HG02759 (cell line): ENCODE data around the gene ARX.

Source experiments
- ATAC-seq: cut with Tn5 transposase; IDR thresholded peaks from one replicate; pipeline ENCODE4 v1.9.1; 2021; ENCODE audit warnings: mild to moderate bottlenecking, moderate library complexity; ENCODE audit not compliant: unreplicated experiment

Gene ARX

DNA sequence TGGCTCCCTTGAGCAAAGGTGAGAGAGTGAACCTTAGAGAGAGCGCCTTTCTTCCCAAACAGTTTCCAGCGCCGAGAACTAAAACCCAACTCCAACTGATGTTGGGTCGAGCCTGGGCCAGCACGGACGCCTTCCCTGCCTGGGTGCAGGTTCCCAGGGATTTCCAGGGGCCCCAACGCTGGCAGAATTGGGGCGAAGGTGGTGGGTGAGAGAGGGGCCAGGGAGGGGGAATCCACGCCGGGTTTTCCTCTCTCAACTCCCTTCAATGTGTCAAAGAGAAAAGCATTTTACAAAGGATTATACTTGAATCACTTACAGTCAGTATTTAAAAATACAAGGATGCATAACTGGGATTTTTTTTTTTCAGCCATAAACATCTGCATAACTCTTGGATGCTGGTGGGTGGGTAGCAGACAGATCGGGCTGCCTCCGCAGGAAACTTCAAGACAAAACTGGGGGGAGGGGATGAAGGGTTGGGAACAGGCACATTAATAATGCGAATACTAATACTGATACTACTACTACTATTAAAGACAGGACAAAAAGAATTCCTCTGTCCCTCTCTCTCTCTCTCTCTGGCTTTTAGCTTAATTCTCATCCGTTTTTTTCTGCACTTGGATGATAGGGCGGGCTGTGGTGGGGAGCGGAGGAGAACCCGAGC lies 1.3 kb upstream of the ARX start:
- no peak for ATAC-seq

DNA sequence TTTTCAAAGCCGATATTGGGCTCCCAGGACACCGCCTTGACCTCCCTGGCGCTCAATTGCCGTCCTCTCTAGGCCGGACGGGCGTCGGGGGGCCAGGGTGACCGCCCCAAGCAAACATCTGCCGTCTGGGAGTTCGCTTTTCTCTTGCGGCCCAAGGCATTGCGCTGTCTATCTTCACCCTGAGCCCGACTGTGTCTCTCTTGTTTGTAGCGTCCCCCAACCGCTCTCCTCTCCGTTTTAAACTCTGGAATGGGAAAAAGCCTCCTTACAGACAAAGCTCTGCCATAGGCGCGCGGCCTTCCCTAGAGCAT lies 551 bp upstream of the ARX start:
- ATAC-seq: no peak

DNA sequence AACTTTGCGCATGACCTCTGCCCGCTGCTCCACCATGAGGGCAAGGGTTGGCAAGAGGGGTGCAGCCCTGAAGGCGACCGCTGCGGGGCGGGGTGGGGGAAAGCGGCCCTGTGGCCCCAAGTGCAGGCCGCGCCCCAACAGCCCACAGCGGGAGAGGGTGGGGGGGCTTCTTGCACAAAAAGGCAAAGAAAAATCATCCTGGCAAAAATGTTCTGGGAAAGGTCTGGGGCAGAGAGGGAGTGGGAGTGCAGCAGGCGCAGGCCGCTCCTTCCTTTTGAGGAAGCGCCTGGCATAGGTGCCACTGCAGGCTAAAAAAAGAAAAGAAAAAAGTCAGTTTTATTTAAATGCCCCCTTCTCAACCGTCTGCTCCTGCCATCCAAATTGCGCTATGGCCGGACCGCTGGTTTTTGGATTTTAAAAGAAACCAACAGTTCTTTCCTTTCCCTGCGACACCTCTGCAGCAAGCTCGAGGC lies 1.4 kb downstream of the ARX start:
- ATAC-seq: no peak

DNA sequence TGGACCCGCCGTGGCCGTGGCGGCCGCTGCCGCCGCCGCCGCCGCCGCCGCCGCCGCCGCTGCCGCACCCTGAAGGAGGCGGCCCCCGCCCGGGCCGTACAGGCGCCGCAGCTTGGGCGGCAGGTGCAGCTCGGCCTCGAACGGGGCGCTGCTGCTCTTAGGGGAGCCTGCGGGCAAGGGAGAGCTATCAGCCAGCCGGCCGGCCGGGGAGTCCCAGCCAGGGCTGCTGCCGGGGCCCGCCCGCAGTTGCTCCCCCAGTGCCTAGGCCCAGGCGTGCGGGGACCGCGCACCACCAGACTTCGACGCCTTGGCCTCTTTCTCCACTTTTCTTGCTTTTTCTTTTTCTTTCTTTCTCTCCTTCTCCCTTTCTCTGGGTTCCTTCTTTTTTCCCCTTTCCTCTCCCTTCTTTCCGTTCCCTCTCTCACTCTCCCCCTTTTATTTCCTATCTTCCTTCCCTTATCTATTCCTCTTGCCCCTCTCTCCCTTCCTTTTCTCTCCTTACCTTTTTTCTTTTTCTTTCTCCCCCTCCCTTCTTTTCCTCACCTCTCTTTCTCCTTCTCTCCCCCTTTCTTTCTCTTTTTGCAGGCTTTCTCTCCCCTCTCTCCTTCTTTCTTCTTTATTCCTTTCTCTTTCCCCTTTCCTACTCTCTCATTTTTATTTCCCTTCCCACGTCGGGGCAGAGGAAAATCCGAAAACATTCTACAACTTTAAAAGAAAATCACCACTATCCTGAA lies 2.0 kb downstream of the ARX start:
- ATAC-seq: peak; percentile 54

DNA sequence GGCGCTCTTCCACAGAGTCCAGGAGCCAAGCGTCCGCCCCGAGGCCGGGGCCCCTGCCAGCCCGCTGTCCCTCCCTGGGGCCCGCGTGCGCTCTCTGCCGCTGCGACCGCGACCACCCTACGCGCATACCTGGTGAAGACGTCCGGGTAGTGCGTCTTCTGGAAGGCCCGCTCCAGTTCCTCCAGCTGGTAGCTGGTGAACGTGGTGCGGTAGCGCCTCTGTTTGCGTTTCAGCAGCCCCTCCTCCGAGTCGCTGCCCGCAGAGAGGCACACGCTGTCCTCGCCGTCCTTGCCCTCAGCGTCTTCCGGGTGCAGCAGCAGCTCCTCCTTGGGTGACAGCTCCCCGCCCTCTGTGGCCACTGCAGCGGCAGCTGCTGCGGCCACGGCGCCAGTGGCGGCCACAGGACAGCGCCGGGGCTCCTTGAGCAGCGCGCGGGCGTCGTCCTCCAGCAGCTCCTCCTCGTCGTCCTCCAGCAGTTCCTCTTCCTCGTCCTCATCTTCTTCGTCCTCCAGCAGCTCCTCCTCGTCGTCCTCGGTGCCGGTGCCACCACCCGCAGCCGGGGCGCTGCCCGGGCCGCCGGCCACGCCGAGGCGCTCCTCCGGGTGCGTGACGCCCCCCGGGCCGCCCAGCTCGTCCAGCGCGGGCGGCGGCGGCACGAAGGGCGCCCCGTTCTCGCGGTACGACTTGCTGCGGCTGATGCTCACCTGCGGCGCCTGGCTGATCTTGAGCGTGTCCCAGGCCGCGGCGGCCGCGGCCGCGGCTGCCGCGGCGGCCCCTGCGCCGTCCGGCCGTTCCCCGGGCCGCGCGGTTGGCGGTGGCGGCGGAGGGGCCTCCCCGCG lies 2.8 kb downstream of the ARX start:
- ATAC-seq: peak; percentile 10

DNA sequence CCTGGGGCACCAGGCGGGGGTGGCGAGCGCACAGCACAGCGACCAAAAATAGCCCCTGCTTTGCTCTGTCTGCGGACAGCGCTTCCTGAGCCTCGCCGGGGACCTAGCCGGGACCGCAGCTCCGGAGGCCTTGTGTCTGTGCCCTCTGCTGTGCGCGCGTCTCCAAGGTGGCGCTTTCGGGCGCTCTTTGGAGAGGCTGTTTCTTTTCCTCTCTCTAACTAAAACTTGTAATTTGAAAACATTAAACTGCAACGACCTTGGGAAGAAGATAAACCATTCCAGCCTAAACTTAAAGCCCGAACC lies 3.4 kb downstream of the ARX start:
- no peak for ATAC-seq

DNA sequence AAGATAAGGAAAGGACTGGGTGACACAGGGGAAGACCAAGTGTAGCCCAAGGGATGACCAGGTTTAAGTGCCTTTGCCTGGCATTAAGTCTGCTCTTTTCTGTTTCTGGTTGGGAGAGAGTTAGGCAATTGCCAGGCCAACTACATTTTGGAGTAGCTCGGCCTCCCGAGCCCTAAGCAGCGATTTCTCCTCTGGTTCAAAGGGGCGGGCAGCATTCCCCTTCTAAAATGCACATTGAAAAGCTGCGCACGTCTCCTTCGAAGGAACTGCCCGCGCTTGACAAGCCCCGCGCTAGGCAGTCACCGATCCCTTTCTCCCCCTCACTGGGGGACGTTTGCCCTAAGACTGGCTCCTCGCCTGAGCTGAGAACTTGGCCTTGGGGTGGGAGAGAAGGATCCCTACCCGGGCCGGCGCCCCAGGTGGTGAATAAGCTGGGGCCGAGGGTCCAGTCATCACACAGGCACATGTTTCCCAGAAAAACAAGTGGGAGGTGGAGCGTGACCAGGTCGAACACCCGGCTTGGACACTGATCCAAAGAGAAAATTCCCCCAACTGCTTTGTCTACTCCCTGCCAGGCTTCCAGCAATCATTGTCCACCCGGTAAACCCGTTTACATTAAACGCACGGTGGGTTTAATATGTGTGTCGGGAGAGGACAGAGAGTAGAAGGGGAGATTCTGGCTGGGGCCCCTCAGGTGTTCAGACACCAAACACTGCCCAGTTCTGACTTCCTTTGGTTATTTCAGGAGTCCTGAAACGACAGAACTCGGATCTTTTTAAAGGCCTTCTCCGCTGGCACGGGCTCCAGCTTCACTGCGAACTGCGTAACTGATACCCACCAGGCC lies 4.0 kb downstream of the ARX start:
- ATAC-seq: no peak

DNA sequence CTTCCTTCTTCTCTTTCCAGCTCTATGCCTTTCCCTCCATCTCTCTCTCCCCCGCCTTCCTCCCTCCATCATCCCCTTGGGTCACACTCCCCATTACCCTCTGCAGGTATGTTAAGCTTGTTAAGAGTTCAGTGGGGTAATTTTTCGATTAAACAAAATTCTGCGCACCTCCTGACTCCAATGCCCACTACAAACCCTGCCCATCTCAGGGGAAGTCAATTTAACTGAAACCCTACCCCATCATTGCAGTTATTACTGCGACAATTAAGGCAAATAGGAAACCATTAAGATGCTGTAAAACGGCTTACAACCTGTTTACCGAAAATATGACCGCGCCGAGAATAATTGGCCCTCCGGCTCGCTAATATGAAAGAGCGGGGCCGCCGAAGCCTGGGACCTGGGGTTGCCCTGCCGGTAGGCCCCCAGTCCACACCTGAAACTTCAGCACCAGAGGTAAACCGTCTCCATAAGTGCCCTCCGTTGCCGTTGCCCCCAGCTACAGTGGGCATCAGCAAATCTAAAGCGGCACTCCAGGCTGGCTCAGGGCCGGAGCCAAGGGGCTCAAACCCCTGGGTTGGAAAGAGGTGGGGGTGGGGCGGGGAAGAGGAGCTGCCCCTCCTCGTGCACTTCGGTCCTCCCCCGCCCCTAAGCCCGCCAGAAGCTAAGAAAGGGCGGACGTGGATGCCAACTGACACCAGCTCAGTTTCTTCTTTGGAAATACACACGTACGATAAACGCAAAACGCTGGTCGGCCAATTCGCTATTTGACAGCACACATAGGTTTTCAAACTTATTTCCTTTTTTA lies 4.8 kb downstream of the ARX start:
- no peak for ATAC-seq

DNA sequence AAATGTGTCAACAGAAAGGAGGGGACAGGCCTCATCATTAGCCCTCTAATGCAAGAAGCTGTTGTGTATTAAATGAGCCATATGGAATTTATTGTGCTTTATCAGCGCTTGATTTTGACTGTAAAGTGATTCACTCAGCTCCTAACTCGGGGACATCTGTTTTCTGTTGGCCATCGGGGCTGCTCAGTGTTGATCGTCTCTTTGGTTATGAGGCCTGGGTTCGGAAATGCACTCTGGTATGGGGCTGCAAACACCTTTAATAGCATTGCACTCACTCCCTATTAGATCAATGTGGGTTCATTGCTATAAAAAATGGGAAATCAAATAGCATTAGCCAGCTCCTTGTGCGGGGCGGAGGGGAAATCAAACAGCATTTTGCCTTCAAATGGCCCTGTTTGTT lies 6.4 kb downstream of the ARX start:
- no peak for ATAC-seq

DNA sequence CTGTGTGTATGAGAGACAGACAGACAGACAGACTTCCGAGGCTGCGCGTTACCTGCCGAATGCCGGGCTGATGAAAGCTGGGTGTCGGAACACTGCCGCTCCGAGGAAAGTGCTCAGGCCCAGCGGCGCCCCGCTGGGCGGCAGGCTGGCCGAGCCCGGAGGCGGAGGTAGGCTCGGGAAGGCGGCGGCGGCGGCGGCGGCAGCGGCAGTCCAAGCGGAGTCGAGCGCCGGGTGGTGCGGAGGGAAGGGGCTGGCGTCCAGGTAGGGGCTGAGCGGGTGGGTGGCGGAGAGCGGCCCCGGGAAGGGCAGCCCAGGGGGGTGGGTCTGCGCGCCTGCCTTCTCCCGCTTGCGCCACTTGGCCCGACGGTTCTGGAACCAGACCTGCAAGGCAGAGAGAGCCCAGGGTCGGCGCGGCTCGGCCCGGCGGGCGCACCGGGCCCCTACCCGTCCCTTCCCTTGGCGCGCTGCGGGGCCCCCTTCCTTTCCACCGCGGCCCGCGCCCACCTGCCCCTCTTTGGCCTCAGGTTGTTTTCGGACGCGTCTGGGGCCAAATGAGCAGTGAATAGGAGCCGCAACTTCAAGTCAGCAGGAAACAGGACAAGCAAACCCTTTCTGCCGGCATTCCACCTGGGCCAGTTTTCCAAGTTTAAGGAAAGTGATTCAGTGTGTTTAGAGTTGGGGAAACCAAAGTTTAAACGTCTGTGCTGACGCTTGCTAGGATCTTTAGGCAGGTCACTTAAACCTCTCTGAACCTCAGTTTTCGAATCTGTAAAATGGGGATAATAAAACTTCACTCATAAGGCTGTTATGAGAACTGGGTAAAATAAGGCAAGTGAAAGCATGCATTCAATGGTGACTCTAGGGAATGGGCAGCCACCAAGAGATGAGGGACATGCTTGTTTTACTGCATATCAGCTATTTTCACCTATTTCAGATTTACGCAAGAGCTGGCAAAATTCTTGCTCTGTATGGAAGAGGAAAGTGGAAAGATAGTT lies 8.4 kb downstream of the ARX start:
- no peak for ATAC-seq

DNA sequence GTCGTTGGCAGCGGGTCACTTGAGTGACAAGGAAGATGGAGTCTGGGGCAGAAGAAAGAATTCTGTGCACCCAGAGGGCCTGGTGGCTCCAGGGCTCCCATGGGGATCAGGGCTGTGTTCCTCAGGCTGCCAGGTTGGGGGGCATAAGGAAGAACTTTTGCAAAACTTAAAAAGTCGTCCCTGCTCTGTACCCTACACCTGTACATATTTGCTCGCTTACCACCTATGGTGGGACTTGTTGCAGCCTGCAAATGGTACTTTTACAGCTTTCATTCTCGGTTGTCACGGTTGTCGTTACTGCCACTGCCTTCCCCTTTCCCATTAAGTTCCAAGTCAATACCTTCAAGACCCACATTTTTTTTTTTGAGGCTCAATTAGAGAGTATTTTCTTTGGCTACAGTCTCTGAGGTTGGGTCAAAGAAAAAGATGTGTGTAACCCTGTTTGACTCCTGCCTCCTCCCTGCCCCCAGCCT lies 9.1 kb downstream of the ARX start:
- no peak for ATAC-seq

DNA sequence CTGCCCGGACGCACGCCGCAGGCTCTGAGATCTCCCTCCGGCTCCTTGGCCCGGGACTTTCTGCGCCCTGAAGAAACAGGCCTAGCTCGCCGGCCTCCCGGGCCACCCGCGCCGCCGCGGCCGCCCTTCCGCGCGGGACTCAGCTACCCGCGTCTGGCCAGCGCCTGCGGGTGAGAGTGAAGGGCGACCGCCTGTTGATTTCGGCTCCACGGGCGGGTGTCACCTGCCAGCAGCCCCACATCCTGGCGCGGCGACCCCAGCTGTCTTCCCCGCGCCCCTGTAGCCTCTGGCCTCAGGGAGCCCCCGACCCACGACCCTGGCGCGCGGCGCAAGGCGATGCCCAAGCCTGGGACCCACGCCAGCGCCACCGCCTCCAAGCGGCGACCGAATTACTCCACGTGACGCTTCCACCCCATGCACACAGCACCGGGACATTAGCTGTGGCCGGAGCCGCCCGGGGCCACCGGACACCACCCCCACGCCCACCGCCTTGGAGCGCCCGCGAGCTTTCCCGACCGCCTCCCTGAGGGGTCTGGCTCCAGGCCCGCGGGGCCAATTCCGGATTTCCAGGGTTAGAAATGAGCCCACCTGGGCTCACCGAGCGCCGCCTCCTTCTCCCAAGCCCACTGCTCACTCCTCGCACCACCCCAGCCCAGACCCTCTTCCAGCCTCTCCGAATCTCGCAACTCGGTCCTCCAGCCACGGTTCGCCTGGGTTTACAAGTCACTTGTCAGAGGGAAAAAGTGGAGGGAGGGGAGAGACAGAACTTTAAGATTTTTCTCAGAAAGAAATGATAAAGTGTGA lies 10.2 kb downstream of the ARX start:
- no peak for ATAC-seq

DNA sequence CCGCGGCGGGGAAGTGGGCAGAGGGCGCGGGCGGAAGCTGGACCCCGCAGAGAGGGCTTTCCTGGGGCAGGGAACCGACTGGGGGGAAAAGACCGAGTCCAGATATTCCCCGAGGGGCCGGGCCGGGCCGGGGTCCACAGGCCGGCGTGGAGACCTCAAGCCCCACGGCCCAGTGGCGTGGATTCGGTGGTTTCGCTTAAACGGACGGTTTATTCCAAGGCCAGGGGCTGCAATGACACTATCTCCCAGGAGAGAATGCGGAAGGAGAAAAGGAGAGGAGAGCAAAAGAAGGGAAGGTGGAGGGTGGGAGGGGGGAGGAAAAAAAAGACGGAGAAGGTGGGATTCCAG lies 10.8 kb downstream of the ARX start:
- no peak for ATAC-seq

DNA sequence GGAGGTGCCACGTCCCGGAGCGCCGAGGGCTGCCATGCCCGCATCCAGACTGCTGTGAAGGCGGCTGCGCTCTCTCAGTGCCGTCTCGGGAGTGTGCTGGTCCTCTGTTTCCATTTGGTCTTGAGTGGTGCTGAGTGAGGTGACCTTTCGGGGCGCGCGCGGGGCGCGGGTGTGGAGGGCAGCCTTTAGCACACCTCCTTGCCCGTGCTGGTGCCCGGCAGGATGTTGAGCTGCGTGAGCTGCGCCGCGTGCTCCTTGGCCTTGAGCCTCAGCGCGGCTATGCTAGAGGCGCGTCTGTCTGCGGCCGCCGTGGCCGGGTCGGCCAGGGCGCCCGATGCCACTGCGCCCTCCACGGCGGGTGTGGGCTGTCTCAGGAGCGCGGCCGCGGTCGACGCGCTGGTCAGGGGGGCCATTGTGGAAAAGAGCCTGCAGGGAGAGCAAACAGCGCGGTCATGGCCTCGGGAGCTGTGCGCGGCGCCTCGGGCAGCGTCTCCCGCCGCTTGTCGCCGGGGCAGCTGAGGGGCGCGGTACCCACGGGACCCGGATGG lies 11.2 kb downstream of the ARX start:
- ATAC-seq: no peak

DNA sequence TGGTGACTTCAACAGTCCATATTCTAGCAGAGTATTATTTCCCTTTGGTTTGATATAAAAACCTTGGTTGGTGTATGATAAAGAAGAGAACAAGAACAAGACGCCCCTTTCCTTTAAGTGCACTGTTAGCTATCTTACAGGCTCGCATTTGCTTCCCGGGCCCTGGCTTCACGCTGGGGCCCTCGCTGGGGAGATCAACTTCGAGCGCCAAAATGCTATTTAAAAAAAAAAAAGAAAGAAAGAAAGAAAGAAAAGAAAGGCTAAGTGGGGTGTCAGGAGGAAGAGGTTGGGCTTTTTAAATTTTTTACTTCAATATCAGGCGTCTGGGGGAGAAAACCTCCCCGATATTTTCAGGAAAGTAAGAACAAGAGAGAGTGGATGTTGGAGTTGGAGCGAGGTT lies 11.7 kb downstream of the ARX start:
- no peak for ATAC-seq

DNA sequence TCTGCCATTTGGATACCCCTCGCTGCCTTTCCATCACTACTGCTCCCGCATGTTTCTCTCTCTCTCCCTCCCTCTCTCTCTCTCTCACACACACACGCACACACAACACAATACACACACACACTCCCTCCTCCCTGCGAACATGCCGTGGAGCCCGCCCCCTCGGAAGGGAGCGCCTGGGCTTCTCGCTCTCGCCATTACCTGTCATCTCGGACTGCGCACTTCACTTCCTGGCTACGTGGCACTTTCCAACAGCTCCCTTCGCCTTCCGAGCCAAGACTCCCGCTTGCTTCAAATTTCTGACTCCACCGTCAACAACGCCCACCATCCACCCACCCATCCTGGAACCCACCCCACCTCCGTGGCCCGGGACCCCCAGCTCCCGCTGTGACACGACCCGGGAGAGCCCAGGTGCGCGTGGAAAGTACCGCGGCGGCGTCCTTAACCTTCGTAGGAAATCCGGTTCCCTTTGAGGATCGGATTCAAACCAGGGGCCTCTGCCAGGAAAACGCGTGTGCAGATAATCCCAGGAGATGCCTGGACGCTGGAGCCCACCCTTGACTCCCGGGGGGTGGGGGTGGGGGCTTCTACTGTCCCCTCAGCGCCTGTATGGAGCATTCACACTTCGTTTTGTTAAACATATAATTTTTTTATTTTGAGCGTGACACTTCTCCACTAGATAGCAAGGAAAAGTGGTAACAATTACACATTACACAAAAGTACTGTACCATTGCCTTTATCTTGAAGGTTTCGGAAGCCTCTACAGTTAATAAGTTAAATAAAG lies 12.5 kb downstream of the ARX start:
- ATAC-seq: no peak

DNA sequence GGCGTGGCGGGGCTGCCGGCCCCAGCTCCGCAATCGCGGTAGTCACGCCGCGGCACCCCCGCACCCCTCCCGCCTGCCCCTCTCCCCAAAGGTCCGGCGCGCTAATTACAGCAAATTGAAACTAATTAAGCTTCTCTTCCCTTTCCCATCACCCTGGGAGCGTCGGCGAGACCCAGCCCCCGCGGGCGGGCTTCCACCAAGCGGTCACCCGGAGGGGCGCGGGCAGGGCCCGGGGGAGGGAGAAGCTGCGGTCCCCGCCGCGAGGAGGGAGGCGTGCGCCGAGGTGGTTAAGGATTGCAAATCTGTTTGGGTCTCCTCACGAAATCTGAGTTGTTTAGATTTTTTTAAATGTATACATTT lies 13.1 kb downstream of the ARX start:
- no peak for ATAC-seq
